Body of pancreas (tissue), 4 donors: ENCODE measurements around the gene EFHC2. TPM values are rescaled to one million over a fixed set of nuclear protein-coding genes. Genes with fewer than 3 reads are reported as not detected.
"Not testable (repeated sequence)": the region's sequence is repeated elsewhere in the genome, so short reads cannot be mapped to it uniquely, and the experiment has no call there.

Experiments used
- ATAC-seq: fragments of 150-250 bp; one replicate; pipeline ENCODE4 v1.9.1; 2016
- DNase-seq, 4 donors: peaks; one replicate each; pipeline ENCODE4 v3.0.0-alpha.2; 2019
- H3K27ac ChIP-seq, 4 donors: fragments of 200-600 bp; sonication (generic); 1 replicate in 3 of 4; 2 replicates in 1 of 4; pipeline versions ENCODE4 v1.5.1 to v1.6.1; 2016 to 2019; ENCODE audit warnings: mild to moderate bottlenecking in 1 of 4, mixed read lengths in 1 of 4, moderate library complexity in 1 of 4
- H3K27me3 ChIP-seq, 2 donors: fragments of 200-600 bp; sonication (generic); one replicate each; pipeline ENCODE4 v1.6.0; 2016; ENCODE audit warnings: mild to moderate bottlenecking in 1 of 2
- H3K36me3 ChIP-seq, 2 donors: fragments of 200-600 bp; sonication (generic); replicated peaks in 1 of 2; 2 replicates each; pipeline ENCODE4 v1.5.1; 2016; ENCODE audit warnings: low read depth in 2 of 2; ENCODE audit not compliant: insufficient read depth in 1 of 2
- H3K4me1 ChIP-seq: fragments of 200-600 bp; sonication (generic); one replicate; pipeline ENCODE4 v1.6.0; 2016
- H3K4me3 ChIP-seq, 2 donors: fragments of 200-600 bp; sonication (generic); 1 replicate in 1 of 2; 2 replicates in 1 of 2; pipeline ENCODE4 v1.5.1; 2016 to 2019
- H3K9me3 ChIP-seq, 3 donors: fragments of 200-600 bp; sonication (generic); 1 replicate in 2 of 3; 2 replicates in 1 of 3; pipeline ENCODE4 v1.5.1; 2016
- CTCF ChIP-seq, 7 experiments: fragments of 450-650 bp in 4 of 7; fragments of 200-600 bp in 3 of 7; sonication (generic) in 3 of 7; IDR thresholded peaks; one replicate each; pipeline ENCODE4 v1.5.1; 2016 to 2019; ENCODE audit warnings: antibody characterized with exemption in 7 of 7
- POLR2A ChIP-seq, 3 donors: fragments of 450-650 bp; IDR thresholded peaks; one replicate each; pipeline ENCODE4 v1.6.1; 2016; ENCODE audit warnings: antibody characterized with exemption in 3 of 3, mild to moderate bottlenecking in 2 of 3
- WGBS, 2 donors: methylation state at CpG; one replicate each; pipeline ENCODE4 v1.1.5; 2017; 5-methylcytosine and 5-hydroxymethylcytosine counted together
- intact Hi-C: fragments of 100-400 bp; cut with DNase I; formaldehyde crosslinking; loops from one replicate; pipeline ENCODE4 v1.15.1; 2023
- total RNA-seq, 2 donors: library from RNA; depleted of rRNA; stranded (reverse); fragments of >200 nt; gene quantifications; one replicate each; pipeline ENCODE4 v1.1.0, GENCODE V29; 2016

EFHC2 gene
- total RNA-seq, 2 donors from 2014 or later = 2.1 TPM; not detected in 1

- no peaks in the 10 kb centered on the region for H3K9me3 ChIP-seq
- no peaks in the 10 kb centered on the region for H3K4me1 ChIP-seq
- intact Hi-C loops = no loop called here
- no peak for DNase-seq
- WGBS, 2 donors = 8% methylated on average over 2 of the region's 4 CpGs; no CpG with 5 or more reads in 1 of the 2 donors
- no peaks in the 10 kb centered on the region for H3K27me3 ChIP-seq
- H3K36me3 ChIP-seq = no peaks in the 10 kb centered on the region
- H3K27ac ChIP-seq = peak overlapping the region in 1 of 4 donors; percentile 11
- no peak for ATAC-seq
- no peak for TF ChIP-seq POLR2A (IDR thresholded peaks at IDR 0.05)
- TF ChIP-seq CTCF (IDR thresholded peaks at IDR 0.05) = no peak
- no peak overlapping the region for H3K4me3 ChIP-seq
Observed at GRCh38 chrX:44253575-44253942, 89.9 kb downstream of the EFHC2 start.

- H3K27me3 ChIP-seq, H3K4me3 ChIP-seq, H3K9me3 ChIP-seq, H3K4me1 ChIP-seq, intact Hi-C loops, H3K36me3 ChIP-seq: not testable (repeated sequence)
- peak; percentile 53 for ATAC-seq
- peak overlapping the region in 1 of 4 donors; percentile 28 for H3K27ac ChIP-seq
- WGBS, 2 donors = 46 to 62% methylated on average over 6 to 13 of the region's 17 CpGs
- peak; percentile 33 to 64 (median 61) for DNase-seq
Observed at GRCh38 chrX:44252688-44253574, 90.5 kb downstream of the EFHC2 start.

- Histone ChIP-seq H3K4me1 (no peaks in the 10 kb centered on the region), H3K27me3 (no peaks in the 10 kb centered on the region), H3K36me3 (no peaks in the 10 kb centered on the region), H3K27ac (no peak overlapping the region), H3K4me3 (no peak overlapping the region), H3K9me3 (no peaks in the 10 kb centered on the region)
- TF ChIP-seq POLR2A (IDR thresholded peaks at IDR 0.05) = no peak
- TF ChIP-seq CTCF (IDR thresholded peaks at IDR 0.05) = no peak
- intact Hi-C loops = loop anchor here (5.0 kb wide), 1 partner anchor 290 kb away; no protein-coding TSS in a partner anchor
- no peak for DNase-seq
- ATAC-seq = no peak
- WGBS, 2 donors = 65 to 71% methylated on average over 4 of the region's 4 CpGs
Observed at GRCh38 chrX:44247468-44247867, 96.0 kb downstream of the EFHC2 start.

- Histone ChIP-seq H3K36me3 (no peaks in the 10 kb centered on the region), H3K4me1 (no peaks in the 10 kb centered on the region), H3K27me3 (no peaks in the 10 kb centered on the region), H3K9me3 (no peaks in the 10 kb centered on the region), H3K27ac (no peak overlapping the region), H3K4me3 (no peak overlapping the region)
- DNase-seq = no peak
- no peak for ATAC-seq
- intact Hi-C loops = loop anchor here (5.0 kb wide), 1 partner anchor 290 kb away; no protein-coding TSS in a partner anchor
- WGBS, 2 donors = 66 to 70% methylated on average over 2 of the region's 2 CpGs
- no peak for TF ChIP-seq CTCF (IDR thresholded peaks at IDR 0.05)
Observed at GRCh38 chrX:44246826-44247225, 96.6 kb downstream of the EFHC2 start.

GRCh38 chrX:44245733-44246132 is 97.7 kb downstream of the EFHC2 start:
- Histone ChIP-seq H3K4me3 (no peak overlapping the region), H3K27me3 (no peaks in the 10 kb centered on the region), H3K36me3 (no peaks in the 10 kb centered on the region), H3K27ac (no peak overlapping the region), H3K9me3 (no peaks in the 10 kb centered on the region), H3K4me1 (no peaks in the 10 kb centered on the region)
- 58 to 68% methylated on average over 7 of the region's 7 CpGs for WGBS, 2 donors
- no peak for ATAC-seq
- intact Hi-C loops = loop anchor here (5.0 kb wide), 1 partner anchor 288 kb away; no protein-coding TSS in a partner anchor
- no peak for DNase-seq
- TF ChIP-seq CTCF (IDR thresholded peaks at IDR 0.05) (no peak), POLR2A (IDR thresholded peaks at IDR 0.05) (no peak)
